DND-41 (cell line): ENCODE results near the gene CCDC24.

Source experiments
- ATAC-seq: fragments of 200-7000 bp; cut with Tn5 transposase; 3 replicates; pipeline ENCODE4 v1.9.1; 2021; ENCODE audit warnings: low read depth; ENCODE audit not compliant: insufficient read depth
- DNase-seq: peaks from one replicate; pipeline ENCODE4 v3.0.0-alpha.2; 2020
- H2AFZ ChIP-seq: 2 replicates; pipeline ENCODE4 v1.6.0; 2012; ENCODE audit warnings: low read depth, low read length
- H3K27ac ChIP-seq: 2 replicates; pipeline ENCODE4 v1.5.1; 2012; ENCODE audit warnings: low read length, inconsistent platforms
- H3K27me3 ChIP-seq: fragments of 200-600 bp; sonication (generic); 2 replicates; pipeline ENCODE4 v1.6.0; 2012; ENCODE audit warnings: low read length, mild to moderate bottlenecking, inconsistent platforms; ENCODE audit not compliant: insufficient read depth, poor library complexity
- H3K36me3 ChIP-seq: 2 replicates; pipeline ENCODE4 v1.5.1; 2012; ENCODE audit warnings: low read length, inconsistent platforms; ENCODE audit not compliant: insufficient read depth
- H3K4me1 ChIP-seq: 2 replicates; pipeline ENCODE4 v1.5.1; 2012; ENCODE audit warnings: mild to moderate bottlenecking, low read length; ENCODE audit not compliant: insufficient read depth
- H3K4me2 ChIP-seq: 2 replicates; pipeline ENCODE4 v1.6.0; 2012; ENCODE audit warnings: mild to moderate bottlenecking, moderate library complexity, low read length, inconsistent platforms; ENCODE audit not compliant: insufficient read depth
- H3K4me3 ChIP-seq, 2 experiments: fragments of 200-600 bp in 1 of 2; shearing (Covaris generic) in 1 of 2; 2 replicates each; pipeline ENCODE4 v1.5.1; 2012 to 2016; ENCODE audit warnings: inconsistent platforms in 2 of 2, low read length in 2 of 2, mild to moderate bottlenecking in 2 of 2, low read depth in 1 of 2, moderate library complexity in 1 of 2
- H3K79me2 ChIP-seq: 2 replicates; pipeline ENCODE4 v1.6.0; 2012; ENCODE audit warnings: low read length, inconsistent platforms; ENCODE audit not compliant: insufficient read depth
- H3K9ac ChIP-seq: 2 replicates; pipeline ENCODE4 v1.6.0; 2012; ENCODE audit warnings: low read depth, mild to moderate bottlenecking, inconsistent platforms, low read length, moderate library complexity
- H3K9me3 ChIP-seq: 2 replicates; pipeline ENCODE4 v1.5.1; 2012; ENCODE audit warnings: low read length, moderate library complexity, mild to moderate bottlenecking, inconsistent platforms; ENCODE audit not compliant: insufficient read depth, severe bottlenecking
- H4K20me1 ChIP-seq: 2 replicates; pipeline ENCODE4 v1.6.0; 2012; ENCODE audit warnings: low read length; ENCODE audit not compliant: insufficient read depth
- CTCF ChIP-seq: IDR thresholded peaks from 2 replicates; pipeline ENCODE4 v1.5.1; 2012; ENCODE audit warnings: borderline replicate concordance, low read length, moderate library complexity, mild to moderate bottlenecking; ENCODE audit not compliant: poor library complexity, severe bottlenecking; ENCODE audit errors: extremely low read depth
- EZH2 ChIP-seq: IDR thresholded peaks from 3 replicates; pipeline ENCODE4 v1.6.1; 2012; ENCODE audit warnings: borderline replicate concordance, low read depth, mild to moderate bottlenecking, moderate library complexity, low read length, inconsistent platforms; ENCODE audit not compliant: severe bottlenecking

CCDC24 gene

GRCh38 chr1:44012941-44013609, 21.7 kb downstream of the CCDC24 start:
- no peaks in the 10 kb centered on the region for H3K27me3 ChIP-seq
- H4K20me1 ChIP-seq, result no peaks in the 10 kb centered on the region
- TF ChIP-seq CTCF (no peak), EZH2 (no peak)
- no peaks in the 10 kb centered on the region for H3K79me2 ChIP-seq
- no peaks in the 10 kb centered on the region for H3K4me1 ChIP-seq
- no peak overlapping the region for H3K4me3 ChIP-seq
- H3K36me3 ChIP-seq, result no peaks in the 10 kb centered on the region
- DNase-seq, result no peak
- H3K4me2 ChIP-seq, result no peak overlapping the region
- H3K9ac ChIP-seq, result no peak overlapping the region
- H3K9me3 ChIP-seq, result no peaks in the 10 kb centered on the region
- no peak for ATAC-seq
- no peak overlapping the region for H2AFZ ChIP-seq
- no peak overlapping the region for H3K27ac ChIP-seq

GRCh38 chr1:44013949-44014348, 22.6 kb downstream of the CCDC24 start:
- Histone ChIP-seq H4K20me1 (no peaks in the 10 kb centered on the region), H3K9ac (no peak overlapping the region), H3K4me2 (no peak overlapping the region), H3K27ac (no peak overlapping the region), H3K79me2 (no peaks in the 10 kb centered on the region), H3K36me3 (no peaks in the 10 kb centered on the region), H3K4me3 (no peak overlapping the region), H3K9me3 (no peaks in the 10 kb centered on the region), H2AFZ (no peak overlapping the region), H3K27me3 (no peaks in the 10 kb centered on the region), H3K4me1 (no peaks in the 10 kb centered on the region)
- no peak for DNase-seq
- TF ChIP-seq CTCF, result no peak
- TF ChIP-seq EZH2, result no peak
- no peak for ATAC-seq

- Histone ChIP-seq H3K36me3 (no peaks in the 10 kb centered on the region), H3K9me3 (no peaks in the 10 kb centered on the region), H4K20me1 (no peaks in the 10 kb centered on the region), H3K27me3 (no peaks in the 10 kb centered on the region), H3K79me2 (no peaks in the 10 kb centered on the region), H3K4me2 (no peak overlapping the region), H2AFZ (no peak overlapping the region), H3K9ac (no peak overlapping the region), H3K4me3 (no peak overlapping the region), H3K4me1 (no peaks in the 10 kb centered on the region), H3K27ac (no peak overlapping the region)
- no peak for DNase-seq
- TF ChIP-seq EZH2 (no peak), CTCF (no peak)
- no peak for ATAC-seq
Observed at GRCh38 chr1:44014365-44015104, 23.1 kb downstream of the CCDC24 start.

- ATAC-seq (no peak), DNase-seq (no peak)
- TF ChIP-seq CTCF, result no peak
- TF ChIP-seq EZH2, result no peak
- no peaks in the 10 kb centered on the region for H4K20me1 ChIP-seq
- H3K27ac ChIP-seq, result no peak overlapping the region
- no peaks in the 10 kb centered on the region for H3K36me3 ChIP-seq
- H3K27me3 ChIP-seq, result no peaks in the 10 kb centered on the region
- H3K9me3 ChIP-seq, result no peaks in the 10 kb centered on the region
- no peak overlapping the region for H3K4me2 ChIP-seq
- H3K4me3 ChIP-seq, result no peak overlapping the region
- H3K9ac ChIP-seq, result no peak overlapping the region
- no peak overlapping the region for H2AFZ ChIP-seq
- H3K79me2 ChIP-seq, result no peaks in the 10 kb centered on the region
- H3K4me1 ChIP-seq, result no peaks in the 10 kb centered on the region
Observed at GRCh38 chr1:44015206-44015605, 23.8 kb downstream of the CCDC24 start.
